K562 (cell line): ENCODE data around the gene PA2G4. TPM values are rescaled to one million over a fixed set of nuclear protein-coding genes. Genes with fewer than 3 reads are reported as not detected.

ENCODE experiments used
- BHLHE40 ChIP-seq: IDR thresholded peaks from 2 replicates; pipeline ENCODE4 v1.6.1; 2011; ENCODE audit warnings: low read length, improper control_type of control experiment
- MAFG ChIP-seq: fragments of 450-650 bp; conservative IDR thresholded peaks from 2 replicates; pipeline ENCODE4 v1.6.1; 2016; ENCODE audit warnings: missing genetic modification characterization, missing compliant biosample characterization
- MYBL2 ChIP-seq, 2 experiments: fragments of 450-650 bp in 1 of 2; sonication (generic) in 1 of 2; formaldehyde crosslinking in 1 of 2; IDR thresholded peaks; 2 replicates each; pipeline versions ENCODE4 v1.6.1 to v1.8.1; 2017 to 2022; ENCODE audit warnings: borderline replicate concordance in 1 of 2, inconsistent platforms in 1 of 2, low read depth in 1 of 2, mild to moderate bottlenecking in 1 of 2, missing genetic modification reagents in 1 of 2, moderate library complexity in 1 of 2
- NBN ChIP-seq: fragments of 450-650 bp; IDR thresholded peaks from 2 replicates; pipeline ENCODE4 v1.6.1; 2016; ENCODE audit warnings: low read depth, mild to moderate bottlenecking
- NR2C2 ChIP-seq, 2 experiments: fragments of 200-800 bp in 1 of 2; sonication (Bioruptor generic) in 1 of 2; sonication (generic) in 1 of 2; formaldehyde crosslinking in 1 of 2; IDR thresholded peaks; 2 replicates each; pipeline versions ENCODE4 v1.6.1 to v1.8.0; 2016 to 2022; ENCODE audit warnings: mild to moderate bottlenecking in 1 of 2, missing compliant biosample characterization in 1 of 2, missing genetic modification characterization in 1 of 2, missing genetic modification reagents in 1 of 2
- RBM39 ChIP-seq: fragments of 200-400 bp; formaldehyde crosslinking; optimal IDR thresholded peaks from 2 replicates; pipeline ENCODE3; 2018; ENCODE audit warnings: low read depth, low read length
- SMARCE1 ChIP-seq: fragments of 450-650 bp; IDR thresholded peaks from 2 replicates; pipeline ENCODE4 v1.7.1; 2016; ENCODE audit warnings: mild to moderate bottlenecking
- TRIM24 ChIP-seq, 2 experiments: fragments of 450-650 bp; IDR thresholded peaks; 2 replicates each; pipeline ENCODE4 v1.6.1; 2016
- XRCC4 ChIP-seq: IDR thresholded peaks from one replicate; pipeline ENCODE4 v1.6.1; 2011; ENCODE audit not compliant: insufficient read depth, insufficient read length; ENCODE audit errors: extremely low read depth
- polyA plus RNA-seq, 8 experiments: library from polyadenylated mRNA; depleted of rRNA in 4 of 8; stranded (reverse) in 5 of 8; unstranded in 3 of 8; fragments of >200 nt; fragmentation: Nextera tagmentation in 2 of 8; fragmentation: Illumina TruSeq in 1 of 8; extraction: Ambion mirVana in 2 of 8; extraction: Trizol in 1 of 8; gene quantifications; 2 replicates each; pipeline versions ENCODE4 v1.2.1 to v1.2.3, GENCODE V29; 2011 to 2014; ENCODE audit warnings: inconsistent platforms in 1 of 8, missing spikeins in 1 of 8
- total RNA-seq, 7 experiments: library from RNA; depleted of rRNA in 6 of 7; stranded (reverse); fragments of >200 nt in 6 of 7; fragmentation: Illumina TruSeq in 2 of 7; extraction: Trizol in 2 of 7; gene quantifications; 2 replicates each; pipeline versions ENCODE4 v1.2.1 to v1.2.3, GENCODE V29; 2011 to 2021; ENCODE audit warnings: low replicate concordance in 1 of 7
- TF ChIP-seq, protein P1 (sequence below): fragments of 200-400 bp; formaldehyde crosslinking; IDR thresholded peaks from 2 replicates; pipeline ENCODE4 v1.6.1; 2017; ENCODE audit warnings: mild to moderate bottlenecking, low read depth, low read length, moderate library complexity
- TF ChIP-seq, protein P2 (sequence below): sonication (generic); formaldehyde crosslinking; IDR thresholded peaks from 2 replicates; pipeline ENCODE4 v1.8.0; 2022; ENCODE audit warnings: mild to moderate bottlenecking, missing genetic modification reagents, borderline replicate concordance
- TF ChIP-seq, protein P3 (sequence below): fragments of 250-450 bp; sonication (Bioruptor Pico); IDR thresholded peaks from 2 replicates; pipeline ENCODE4 v1.8.0; 2021; ENCODE audit warnings: moderate library complexity, mild to moderate bottlenecking, inconsistent platforms
- TF ChIP-seq, protein P4 (sequence below): fragments of 250-450 bp; sonication (Bioruptor Pico); IDR thresholded peaks from 2 replicates; pipeline ENCODE4 v1.9.0; 2021; ENCODE audit warnings: mild to moderate bottlenecking
- TF ChIP-seq, protein P5 (sequence below), 2 experiments: fragments of 450-650 bp in 1 of 2; sonication (generic) in 1 of 2; formaldehyde crosslinking in 1 of 2; IDR thresholded peaks; 2 replicates each; pipeline versions ENCODE4 v1.7.1 to v1.9.0; 2016 to 2022; ENCODE audit warnings: inconsistent platforms in 1 of 2, mild to moderate bottlenecking in 1 of 2, missing genetic modification reagents in 1 of 2

PA2G4 gene
- total and polyA plus RNA-seq, 9 of the 15 experiments (the other 6 are each of a cell fraction or from before 2014, with no cell fraction given) = 230 to 925 (median 638) TPM

DNA sequence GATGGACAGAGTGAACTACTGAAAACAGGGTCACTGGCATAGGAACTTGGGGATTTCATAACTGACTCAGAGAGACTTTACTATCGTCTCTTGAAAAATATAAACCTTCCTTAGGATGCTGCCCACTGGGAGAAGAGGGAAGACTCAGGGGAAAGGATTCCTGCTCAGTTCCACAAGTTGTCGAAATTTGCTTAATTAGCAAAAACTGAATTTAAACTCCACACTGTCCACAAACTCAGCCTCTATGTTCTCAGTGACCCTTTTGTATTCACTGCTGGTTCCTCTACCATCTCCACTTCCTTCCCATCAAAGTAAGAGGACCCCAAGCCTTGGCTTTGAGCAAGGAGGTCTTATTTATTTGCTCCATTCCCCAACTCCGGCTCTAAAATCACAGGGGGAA, 40.9 kb downstream of the PA2G4 start (continued):
- TF ChIP-seq, protein P1, sequence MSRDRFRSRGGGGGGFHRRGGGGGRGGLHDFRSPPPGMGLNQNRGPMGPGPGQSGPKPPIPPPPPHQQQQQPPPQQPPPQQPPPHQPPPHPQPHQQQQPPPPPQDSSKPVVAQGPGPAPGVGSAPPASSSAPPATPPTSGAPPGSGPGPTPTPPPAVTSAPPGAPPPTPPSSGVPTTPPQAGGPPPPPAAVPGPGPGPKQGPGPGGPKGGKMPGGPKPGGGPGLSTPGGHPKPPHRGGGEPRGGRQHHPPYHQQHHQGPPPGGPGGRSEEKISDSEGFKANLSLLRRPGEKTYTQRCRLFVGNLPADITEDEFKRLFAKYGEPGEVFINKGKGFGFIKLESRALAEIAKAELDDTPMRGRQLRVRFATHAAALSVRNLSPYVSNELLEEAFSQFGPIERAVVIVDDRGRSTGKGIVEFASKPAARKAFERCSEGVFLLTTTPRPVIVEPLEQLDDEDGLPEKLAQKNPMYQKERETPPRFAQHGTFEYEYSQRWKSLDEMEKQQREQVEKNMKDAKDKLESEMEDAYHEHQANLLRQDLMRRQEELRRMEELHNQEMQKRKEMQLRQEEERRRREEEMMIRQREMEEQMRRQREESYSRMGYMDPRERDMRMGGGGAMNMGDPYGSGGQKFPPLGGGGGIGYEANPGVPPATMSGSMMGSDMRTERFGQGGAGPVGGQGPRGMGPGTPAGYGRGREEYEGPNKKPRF = no peak
- TF ChIP-seq, protein P2, sequence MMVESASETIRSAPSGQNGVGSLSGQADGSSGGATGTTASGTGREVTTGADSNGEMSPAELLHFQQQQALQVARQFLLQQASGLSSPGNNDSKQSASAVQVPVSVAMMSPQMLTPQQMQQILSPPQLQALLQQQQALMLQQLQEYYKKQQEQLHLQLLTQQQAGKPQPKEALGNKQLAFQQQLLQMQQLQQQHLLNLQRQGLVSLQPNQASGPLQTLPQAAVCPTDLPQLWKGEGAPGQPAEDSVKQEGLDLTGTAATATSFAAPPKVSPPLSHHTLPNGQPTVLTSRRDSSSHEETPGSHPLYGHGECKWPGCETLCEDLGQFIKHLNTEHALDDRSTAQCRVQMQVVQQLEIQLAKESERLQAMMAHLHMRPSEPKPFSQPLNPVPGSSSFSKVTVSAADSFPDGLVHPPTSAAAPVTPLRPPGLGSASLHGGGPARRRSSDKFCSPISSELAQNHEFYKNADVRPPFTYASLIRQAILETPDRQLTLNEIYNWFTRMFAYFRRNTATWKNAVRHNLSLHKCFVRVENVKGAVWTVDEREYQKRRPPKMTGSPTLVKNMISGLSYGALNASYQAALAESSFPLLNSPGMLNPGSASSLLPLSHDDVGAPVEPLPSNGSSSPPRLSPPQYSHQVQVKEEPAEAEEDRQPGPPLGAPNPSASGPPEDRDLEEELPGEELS (CRISPR knock-in tag) = no peak
- TF ChIP-seq SMARCE1 (no peak), NR2C2 (CRISPR knock-in tag; IDR thresholded peaks at IDR 0.05) (no peak), NR2C2 (tag; IDR thresholded peaks at IDR 0.05) (no peak), TRIM24 (IDR thresholded peaks at IDR 0.05) (no peak), NBN (no peak), MAFG (tag) (peak; percentile 80), BHLHE40 (no peak), XRCC4 (no peak), MYBL2 (IDR thresholded peaks at IDR 0.05; ENCODE audit: low read depth) (no peak), MYBL2 (CRISPR knock-in tag; IDR thresholded peaks at IDR 0.05; ENCODE audit: borderline replicate concordance) (no peak), RBM39 (no peak)
- TF ChIP-seq, protein P3, sequence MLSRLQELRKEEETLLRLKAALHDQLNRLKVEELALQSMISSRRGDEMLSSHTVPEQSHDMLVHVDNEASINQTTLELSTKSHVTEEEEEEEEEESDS (CRISPR knock-in tag) = no peak
- TF ChIP-seq, protein P4, sequence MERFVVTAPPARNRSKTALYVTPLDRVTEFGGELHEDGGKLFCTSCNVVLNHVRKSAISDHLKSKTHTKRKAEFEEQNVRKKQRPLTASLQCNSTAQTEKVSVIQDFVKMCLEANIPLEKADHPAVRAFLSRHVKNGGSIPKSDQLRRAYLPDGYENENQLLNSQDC (CRISPR knock-in tag) = no peak
- TF ChIP-seq, protein P5, sequence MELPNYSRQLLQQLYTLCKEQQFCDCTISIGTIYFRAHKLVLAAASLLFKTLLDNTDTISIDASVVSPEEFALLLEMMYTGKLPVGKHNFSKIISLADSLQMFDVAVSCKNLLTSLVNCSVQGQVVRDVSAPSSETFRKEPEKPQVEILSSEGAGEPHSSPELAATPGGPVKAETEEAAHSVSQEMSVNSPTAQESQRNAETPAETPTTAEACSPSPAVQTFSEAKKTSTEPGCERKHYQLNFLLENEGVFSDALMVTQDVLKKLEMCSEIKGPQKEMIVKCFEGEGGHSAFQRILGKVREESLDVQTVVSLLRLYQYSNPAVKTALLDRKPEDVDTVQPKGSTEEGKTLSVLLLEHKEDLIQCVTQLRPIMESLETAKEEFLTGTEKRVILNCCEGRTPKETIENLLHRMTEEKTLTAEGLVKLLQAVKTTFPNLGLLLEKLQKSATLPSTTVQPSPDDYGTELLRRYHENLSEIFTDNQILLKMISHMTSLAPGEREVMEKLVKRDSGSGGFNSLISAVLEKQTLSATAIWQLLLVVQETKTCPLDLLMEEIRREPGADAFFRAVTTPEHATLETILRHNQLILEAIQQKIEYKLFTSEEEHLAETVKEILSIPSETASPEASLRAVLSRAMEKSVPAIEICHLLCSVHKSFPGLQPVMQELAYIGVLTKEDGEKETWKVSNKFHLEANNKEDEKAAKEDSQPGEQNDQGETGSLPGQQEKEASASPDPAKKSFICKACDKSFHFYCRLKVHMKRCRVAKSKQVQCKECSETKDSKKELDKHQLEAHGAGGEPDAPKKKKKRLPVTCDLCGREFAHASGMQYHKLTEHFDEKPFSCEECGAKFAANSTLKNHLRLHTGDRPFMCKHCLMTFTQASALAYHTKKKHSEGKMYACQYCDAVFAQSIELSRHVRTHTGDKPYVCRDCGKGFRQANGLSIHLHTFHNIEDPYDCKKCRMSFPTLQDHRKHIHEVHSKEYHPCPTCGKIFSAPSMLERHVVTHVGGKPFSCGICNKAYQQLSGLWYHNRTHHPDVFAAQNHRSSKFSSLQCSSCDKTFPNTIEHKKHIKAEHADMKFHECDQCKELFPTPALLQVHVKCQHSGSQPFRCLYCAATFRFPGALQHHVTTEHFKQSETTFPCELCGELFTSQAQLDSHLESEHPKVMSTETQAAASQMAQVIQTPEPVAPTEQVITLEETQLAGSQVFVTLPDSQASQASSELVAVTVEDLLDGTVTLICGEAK (IDR thresholded peaks at IDR 0.05) = no peak
- TF ChIP-seq, protein P5 (CRISPR knock-in tag; IDR thresholded peaks at IDR 0.05) = no peak
